ENCODE results near the gene TTC39C. TPM values are rescaled to one million over a fixed set of nuclear protein-coding genes. Genes with fewer than 3 reads are reported as not detected.

Gene TTC39C
- total and polyA plus RNA-seq, 3 donors from 2014 or later, result 57.7 to 70.4 (median 68.3) TPM

- Histone ChIP-seq H3K36me3 (ENCODE audit: low read depth, missing control alignments) (no peaks in the 10 kb centered on the region), H3K27ac (no peak overlapping the region), H3K4me3 (no peak overlapping the region), H3K4me1 (peaks cover 4% of the 10 kb centered on the region), H3K9me3 (no peaks in the 10 kb centered on the region), H3K27me3 (no peaks in the 10 kb centered on the region)
- 96 to 97% methylated on average over 3 of the region's 3 CpGs for WGBS, 2 donors
- intact Hi-C loops (cut with DNase I; ENCODE audit: low total_unique reads), result no loop called here
- no peak for DNase-seq
- TF ChIP-seq POLR2A (IDR thresholded peaks at IDR 0.05) (no peak), CTCF (IDR thresholded peaks at IDR 0.05) (no peak)
Measured at GRCh38 chr18:24157855-24158254, 143.3 kb downstream of the TTC39C start.

- Histone ChIP-seq H3K4me1 (no peaks in the 10 kb centered on the region), H3K4me3 (no peak overlapping the region), H3K36me3 (ENCODE audit: low read depth, missing control alignments) (no peaks in the 10 kb centered on the region), H3K9me3 (no peaks in the 10 kb centered on the region), H3K27me3 (no peaks in the 10 kb centered on the region), H3K27ac (no peak overlapping the region)
- intact Hi-C loops (cut with DNase I; ENCODE audit: low total_unique reads), result no loop called here
- DNase-seq, result no peak
- TF ChIP-seq POLR2A (IDR thresholded peaks at IDR 0.05) (no peak), CTCF (IDR thresholded peaks at IDR 0.05) (no peak)
- 93 to 96% methylated on average over 5 of the region's 5 CpGs for WGBS, 2 donors
Measured at GRCh38 chr18:24160086-24160485, 145.5 kb downstream of the TTC39C start.

- no peaks in the 10 kb centered on the region for H3K36me3 ChIP-seq (ENCODE audit: low read depth, missing control alignments)
- intact Hi-C loops (cut with DNase I; ENCODE audit: low total_unique reads), result no loop called here
Measured at GRCh38 chr18:24161304-24161703, 146.8 kb downstream of the TTC39C start.

GRCh38 chr18:24168496-24168895, 153.9 kb downstream of the TTC39C start:
- DNase-seq, result no peak
- intact Hi-C loops (cut with DNase I; ENCODE audit: low total_unique reads), result no loop called here
- WGBS, 2 donors, result 91 to 93% methylated on average over 7 of the region's 7 CpGs
- TF ChIP-seq POLR2A (IDR thresholded peaks at IDR 0.05), result no peak
- no peak for TF ChIP-seq CTCF (IDR thresholded peaks at IDR 0.05)
- Histone ChIP-seq H3K9me3 (no peaks in the 10 kb centered on the region), H3K36me3 (ENCODE audit: low read depth, missing control alignments) (no peaks in the 10 kb centered on the region), H3K27me3 (no peaks in the 10 kb centered on the region), H3K4me3 (no peak overlapping the region), H3K27ac (no peak overlapping the region), H3K4me1 (no peaks in the 10 kb centered on the region)

More at GRCh38 chr18:24161304-24161703, 146.8 kb downstream of the TTC39C start:
- Histone ChIP-seq H3K9me3 (no peaks in the 10 kb centered on the region), H3K27ac (no peak overlapping the region), H3K4me3 (no peak overlapping the region), H3K4me1 (no peaks in the 10 kb centered on the region), H3K27me3 (no peaks in the 10 kb centered on the region)
- DNase-seq, result no peak
- 83 to 88% methylated on average over 2 of the region's 2 CpGs for WGBS, 2 donors
- TF ChIP-seq CTCF (IDR thresholded peaks at IDR 0.05) (no peak), POLR2A (IDR thresholded peaks at IDR 0.05) (no peak)

- no peak overlapping the region for H3K4me3 ChIP-seq
- no peak for TF ChIP-seq POLR2A (IDR thresholded peaks at IDR 0.05)
- TF ChIP-seq CTCF (IDR thresholded peaks at IDR 0.05), result no peak
- no peak overlapping the region for H3K27ac ChIP-seq
- DNase-seq, result no peak
- WGBS, 2 donors, result 87 to 92% methylated on average over 8 of the region's 8 CpGs
- no peaks in the 10 kb centered on the region for H3K9me3 ChIP-seq
- intact Hi-C loops (cut with DNase I; ENCODE audit: low total_unique reads), result no loop called here
- H3K36me3 ChIP-seq (ENCODE audit: low read depth, missing control alignments), result no peaks in the 10 kb centered on the region
- no peaks in the 10 kb centered on the region for H3K4me1 ChIP-seq
- H3K27me3 ChIP-seq, result no peaks in the 10 kb centered on the region
Measured at GRCh38 chr18:24170360-24170759, 155.8 kb downstream of the TTC39C start.
